Measurements from ENCODE around the gene PCBP3. TPM values are rescaled to one million over a fixed set of nuclear protein-coding genes. Genes with fewer than 3 reads are reported as not detected.
"Not testable (repeated sequence)": the region's sequence is repeated elsewhere in the genome, so short reads cannot be mapped to it uniquely, and the experiment has no call there.

Gene PCBP3
- total RNA-seq, 1 donor from 2014 or later = 8.2 TPM

GRCh38 chr21:45846373-45847160 is 203.0 kb downstream of the PCBP3 start:
- Mint-ChIP-seq H3K4me1 (ENCODE audit: low read depth) (no peaks in the 10 kb centered on the region), H3K36me3 (ENCODE audit: low read depth) (no peaks in the 10 kb centered on the region), H3K27ac (no peak overlapping the region), H3K9me3 (peaks cover under 1% of the 10 kb centered on the region), H3K27me3 (ENCODE audit: insufficient read depth) (no peaks in the 10 kb centered on the region), H3K4me3 (no peak overlapping the region)
- DNase-seq (ENCODE audit: low spot score) = no peak
- intact Hi-C loops (cut with micrococcal nuclease) = no loop called here

DNA sequence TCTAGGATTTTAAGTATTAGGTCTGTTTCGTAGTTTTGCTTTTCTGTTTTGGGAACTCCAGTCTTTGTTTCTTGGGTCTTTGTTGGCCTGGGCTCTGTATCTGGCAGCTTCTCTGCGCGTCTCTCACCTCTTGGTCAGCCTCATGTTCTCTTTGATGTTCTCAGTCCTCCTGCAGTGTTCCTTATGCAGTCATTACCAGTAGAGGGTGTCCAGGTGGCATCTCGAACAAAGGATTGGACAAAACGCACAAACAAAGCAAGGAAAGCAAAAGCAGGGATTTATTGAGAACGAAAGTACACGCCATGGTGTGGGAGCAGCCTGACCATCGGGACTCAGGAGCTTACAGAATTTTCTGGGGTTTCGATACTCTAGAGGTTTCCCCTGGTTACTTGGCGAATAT is 204.3 kb downstream of the PCBP3 start:
- no peaks in the 10 kb centered on the region for H3K27me3 Mint-ChIP-seq (ENCODE audit: insufficient read depth)
- no peak overlapping the region for H3K27ac Mint-ChIP-seq
- no peaks in the 10 kb centered on the region for H3K36me3 Mint-ChIP-seq (ENCODE audit: low read depth)
- H3K9me3 Mint-ChIP-seq = no peaks in the 10 kb centered on the region
- intact Hi-C loops (cut with micrococcal nuclease) = no loop called here
- no peak for DNase-seq (ENCODE audit: low spot score)
- no peak overlapping the region for H3K4me3 Mint-ChIP-seq
- no peaks in the 10 kb centered on the region for H3K4me1 Mint-ChIP-seq (ENCODE audit: low read depth)

DNA sequence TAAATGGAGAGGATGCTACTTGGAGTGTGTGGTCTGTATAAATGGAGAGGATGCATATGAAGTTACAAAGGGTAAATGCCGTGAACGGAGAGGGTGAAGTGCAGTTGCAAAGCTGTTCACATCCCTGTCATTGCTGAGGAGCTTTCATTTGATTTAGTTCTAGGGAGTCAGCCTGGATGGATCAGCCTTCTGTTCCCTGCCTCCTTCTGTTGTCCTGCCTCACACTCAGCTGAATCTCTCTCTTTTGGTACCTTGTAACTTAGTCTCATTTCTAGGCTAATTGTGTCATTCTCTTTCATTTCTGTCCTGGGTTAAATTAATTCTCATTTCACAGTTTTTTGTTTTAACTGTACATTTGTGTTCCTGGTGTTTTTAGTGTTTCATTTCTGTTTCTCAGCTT is 204.8 kb downstream of the PCBP3 start:
- H3K27me3 Mint-ChIP-seq (ENCODE audit: insufficient read depth) = no peaks in the 10 kb centered on the region
- H3K9me3 Mint-ChIP-seq = no peaks in the 10 kb centered on the region
- H3K36me3 Mint-ChIP-seq (ENCODE audit: low read depth) = no peaks in the 10 kb centered on the region
- H3K4me3 Mint-ChIP-seq = no peak overlapping the region
- intact Hi-C loops (cut with micrococcal nuclease) = no loop called here
- no peak overlapping the region for H3K27ac Mint-ChIP-seq
- no peaks in the 10 kb centered on the region for H3K4me1 Mint-ChIP-seq (ENCODE audit: low read depth)
- DNase-seq (ENCODE audit: low spot score) = no peak

- intact Hi-C loops (cut with micrococcal nuclease) = no loop called here
- Mint-ChIP-seq H3K4me1 (ENCODE audit: low read depth) (no peaks in the 10 kb centered on the region), H3K36me3 (ENCODE audit: low read depth) (no peaks in the 10 kb centered on the region), H3K27me3 (ENCODE audit: insufficient read depth) (no peaks in the 10 kb centered on the region), H3K4me3 (no peak overlapping the region), H3K27ac (no peak overlapping the region), H3K9me3 (no peaks in the 10 kb centered on the region)
- DNase-seq (ENCODE audit: low spot score) = no peak
These were observed 205.3 kb downstream of the PCBP3 start for GRCh38 chr21:45848805-45849204.

DNA sequence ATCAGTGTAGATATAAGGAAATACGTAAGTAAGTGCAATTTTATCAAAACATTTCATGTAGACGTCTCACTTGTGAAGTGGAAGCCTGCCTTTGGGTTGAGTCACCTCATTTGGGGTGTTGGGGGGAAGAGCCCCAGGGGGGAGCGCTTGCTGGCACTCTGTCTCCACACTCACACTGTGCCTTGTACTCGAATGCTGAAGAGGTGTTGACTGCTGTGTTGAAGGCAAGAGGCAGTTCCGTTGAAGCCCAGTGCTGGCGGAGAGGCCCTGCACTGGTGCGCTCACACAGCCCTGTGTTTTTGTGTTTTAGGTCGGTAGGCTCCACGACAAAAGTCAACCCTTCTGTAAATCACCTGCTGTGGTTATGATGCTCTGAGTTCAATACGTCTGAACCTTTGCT is 206.1 kb downstream of the PCBP3 start:
- no peak overlapping the region for H3K4me3 Mint-ChIP-seq
- H3K27me3 Mint-ChIP-seq (ENCODE audit: insufficient read depth) = no peaks in the 10 kb centered on the region
- H3K27ac Mint-ChIP-seq = no peak overlapping the region
- intact Hi-C loops (cut with micrococcal nuclease) = no loop called here
- no peaks in the 10 kb centered on the region for H3K36me3 Mint-ChIP-seq (ENCODE audit: low read depth)
- H3K4me1 Mint-ChIP-seq (ENCODE audit: low read depth) = no peaks in the 10 kb centered on the region
- H3K9me3 Mint-ChIP-seq = no peaks in the 10 kb centered on the region
- DNase-seq (ENCODE audit: low spot score) = no peak

GRCh38 chr21:45850181-45850580 is 206.7 kb downstream of the PCBP3 start:
- no peak overlapping the region for H3K27ac Mint-ChIP-seq
- H3K9me3 Mint-ChIP-seq = no peaks in the 10 kb centered on the region
- no peaks in the 10 kb centered on the region for H3K36me3 Mint-ChIP-seq (ENCODE audit: low read depth)
- H3K4me3 Mint-ChIP-seq = no peak overlapping the region
- intact Hi-C loops (cut with micrococcal nuclease) = no loop called here
- DNase-seq (ENCODE audit: low spot score) = no peak
- no peaks in the 10 kb centered on the region for H3K27me3 Mint-ChIP-seq (ENCODE audit: insufficient read depth)
- H3K4me1 Mint-ChIP-seq (ENCODE audit: low read depth) = no peaks in the 10 kb centered on the region

DNA sequence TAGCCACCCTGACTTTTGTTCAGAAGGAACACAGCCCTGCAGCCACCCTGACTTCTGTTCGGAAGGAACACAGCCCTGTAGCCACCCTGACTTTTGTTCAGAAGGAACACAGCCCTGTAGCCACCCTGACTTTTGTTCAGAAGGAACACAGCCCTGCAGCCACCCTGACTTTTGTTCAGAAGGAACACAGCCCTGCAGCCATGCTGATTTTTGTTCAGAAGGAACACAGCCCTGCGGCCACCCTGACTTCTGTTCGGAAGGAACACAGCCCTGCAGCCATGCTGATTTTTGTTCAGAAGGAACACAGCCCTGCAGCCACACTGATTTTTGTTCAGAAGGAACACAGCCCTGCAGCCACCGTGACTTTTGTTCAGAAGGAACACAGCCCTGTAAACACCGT is 208.9 kb downstream of the PCBP3 start:
- not testable (repeated sequence) for H3K27me3 Mint-ChIP-seq (ENCODE audit: insufficient read depth); H3K4me1 Mint-ChIP-seq (ENCODE audit: low read depth)

DNA sequence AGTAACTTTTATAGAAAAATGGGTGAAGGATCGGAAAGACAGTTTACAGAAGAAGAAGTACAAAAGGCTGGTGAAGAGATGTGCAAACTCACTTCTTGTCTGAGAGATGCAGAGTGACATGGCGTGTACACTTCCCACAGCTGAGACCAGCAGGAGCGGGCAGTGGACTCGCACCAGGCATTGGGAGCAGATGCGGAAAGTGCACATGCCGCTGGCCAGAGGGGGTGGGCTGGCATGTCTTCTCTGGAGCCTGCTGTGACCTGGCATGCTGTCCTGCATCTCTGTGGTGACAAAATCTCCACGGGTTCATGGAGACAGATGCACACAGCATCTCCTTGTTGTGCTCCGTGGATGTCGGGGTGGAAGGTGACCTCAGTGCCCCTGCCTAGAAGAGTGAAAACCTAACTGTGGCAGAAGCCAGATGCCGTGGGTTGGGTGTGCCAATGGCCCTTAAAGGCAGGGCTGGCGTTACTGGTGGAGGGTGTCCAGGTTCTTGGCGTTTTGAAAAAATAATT is 209.4 kb downstream of the PCBP3 start:
- Mint-ChIP-seq H3K27me3 (ENCODE audit: insufficient read depth) (no peaks in the 10 kb centered on the region), H3K27ac (no peak overlapping the region)
- no peak for DNase-seq (ENCODE audit: low spot score)

More for the DNA sequence above, 208.9 kb downstream of the PCBP3 start:
- H3K4me3 Mint-ChIP-seq; DNase-seq (ENCODE audit: low spot score); H3K9me3 Mint-ChIP-seq; intact Hi-C loops (cut with micrococcal nuclease); H3K27ac Mint-ChIP-seq; H3K36me3 Mint-ChIP-seq (ENCODE audit: low read depth): not testable (repeated sequence)

GRCh38 chr21:45853703-45854342 is 210.3 kb downstream of the PCBP3 start:
- H3K36me3 Mint-ChIP-seq (ENCODE audit: low read depth) = no peaks in the 10 kb centered on the region
- no peak overlapping the region for H3K27ac Mint-ChIP-seq
- no peaks in the 10 kb centered on the region for H3K4me1 Mint-ChIP-seq (ENCODE audit: low read depth)
- no peak overlapping the region for H3K4me3 Mint-ChIP-seq
- H3K27me3 Mint-ChIP-seq (ENCODE audit: insufficient read depth) = no peaks in the 10 kb centered on the region
- DNase-seq (ENCODE audit: low spot score) = no peak
- H3K9me3 Mint-ChIP-seq = no peaks in the 10 kb centered on the region
- intact Hi-C loops (cut with micrococcal nuclease) = no loop called here

More for the DNA sequence above, 209.4 kb downstream of the PCBP3 start:
- intact Hi-C loops (cut with micrococcal nuclease) = no loop called here
- H3K36me3 Mint-ChIP-seq (ENCODE audit: low read depth) = no peaks in the 10 kb centered on the region
- no peaks in the 10 kb centered on the region for H3K9me3 Mint-ChIP-seq
- no peaks in the 10 kb centered on the region for H3K4me1 Mint-ChIP-seq (ENCODE audit: low read depth)
- H3K4me3 Mint-ChIP-seq = no peak overlapping the region

GRCh38 chr21:45854690-45855247 is 211.2 kb downstream of the PCBP3 start:
- Mint-ChIP-seq H3K27ac (no peak overlapping the region), H3K36me3 (ENCODE audit: low read depth) (no peaks in the 10 kb centered on the region), H3K27me3 (ENCODE audit: insufficient read depth) (no peaks in the 10 kb centered on the region), H3K9me3 (no peaks in the 10 kb centered on the region), H3K4me3 (no peak overlapping the region), H3K4me1 (ENCODE audit: low read depth) (no peaks in the 10 kb centered on the region)
- no peak for DNase-seq (ENCODE audit: low spot score)
- intact Hi-C loops (cut with micrococcal nuclease) = no loop called here

GRCh38 chr21:45855248-45855811 is 211.8 kb downstream of the PCBP3 start:
- Mint-ChIP-seq H3K27me3 (ENCODE audit: insufficient read depth) (no peaks in the 10 kb centered on the region), H3K27ac (no peak overlapping the region), H3K4me3 (no peak overlapping the region), H3K9me3 (no peaks in the 10 kb centered on the region), H3K36me3 (ENCODE audit: low read depth) (no peaks in the 10 kb centered on the region), H3K4me1 (ENCODE audit: low read depth) (no peaks in the 10 kb centered on the region)
- no peak for DNase-seq (ENCODE audit: low spot score)
- intact Hi-C loops (cut with micrococcal nuclease) = no loop called here

GRCh38 chr21:45856442-45856841 is 212.9 kb downstream of the PCBP3 start:
- Mint-ChIP-seq H3K4me1 (ENCODE audit: low read depth) (no peaks in the 10 kb centered on the region), H3K4me3 (no peak overlapping the region), H3K27ac (no peak overlapping the region), H3K9me3 (no peaks in the 10 kb centered on the region), H3K27me3 (ENCODE audit: insufficient read depth) (no peaks in the 10 kb centered on the region), H3K36me3 (ENCODE audit: low read depth) (no peaks in the 10 kb centered on the region)
- no peak for DNase-seq (ENCODE audit: low spot score)
- intact Hi-C loops (cut with micrococcal nuclease) = no loop called here

DNA sequence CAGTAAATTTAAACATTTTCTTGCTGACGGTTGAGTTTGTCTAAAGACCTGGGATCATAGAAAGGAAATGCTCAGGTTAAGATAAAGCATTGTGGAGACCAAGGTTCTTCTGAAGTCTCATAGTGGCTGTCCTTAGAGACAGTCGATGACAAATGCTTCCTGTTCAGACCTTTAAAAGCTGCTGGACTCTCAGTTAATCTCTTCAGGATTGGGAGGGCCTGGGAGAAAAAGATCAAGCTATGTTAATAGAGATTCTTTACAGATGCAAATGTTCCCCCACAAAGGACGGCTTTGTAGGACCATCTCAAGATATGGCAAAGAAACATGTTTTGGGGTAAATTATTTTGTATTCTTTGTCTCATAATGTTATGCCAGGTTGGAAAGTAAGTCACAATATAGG is 213.4 kb downstream of the PCBP3 start:
- no peaks in the 10 kb centered on the region for H3K36me3 Mint-ChIP-seq (ENCODE audit: low read depth)
- intact Hi-C loops (cut with micrococcal nuclease) = no loop called here
- no peak overlapping the region for H3K4me3 Mint-ChIP-seq
- H3K27ac Mint-ChIP-seq = no peak overlapping the region
- DNase-seq (ENCODE audit: low spot score) = no peak
- no peaks in the 10 kb centered on the region for H3K4me1 Mint-ChIP-seq (ENCODE audit: low read depth)
- H3K27me3 Mint-ChIP-seq (ENCODE audit: insufficient read depth) = no peaks in the 10 kb centered on the region
- no peaks in the 10 kb centered on the region for H3K9me3 Mint-ChIP-seq

All from activated T-helper 1 cell treated with anti-CD3 and anti-CD28 coated beads, Interleukin-12 subunit alpha, Interleukin-12 subunit beta, Interleukin-2, Interleukin-4 antibody, amounts not matched to agents 30 ng/mL and 10 ng/mL and 1 ng/mL, durations not matched to agents 14 hours and 24 hours and 36 hours (primary cell).